ENCODE data around the gene ERCC1.

- no peak for TF ChIP-seq CTCF (IDR thresholded peaks at IDR 0.05)
- TF ChIP-seq POLR2A (IDR thresholded peaks at IDR 0.05) = no peak
Observed at GRCh38 chr19:45456500-45456815, 32.7 kb upstream of the ERCC1 start.

All from lower leg skin (tissue), 3 donors.